Stimulated activated CD8-positive, alpha-beta memory T cell treated with anti-CD3 and anti-CD28 coated beads, Interleukin-15, amount 100 ng/mL, for 24 hours (primary cell): ENCODE results near the gene PGLYRP2.
"Not testable (repeated sequence)": the region's sequence is repeated elsewhere in the genome, so short reads cannot be mapped to it uniquely, and the experiment has no call there.

Experiments
- DNase-seq: peaks from one replicate; pipeline ENCODE4 v3.0.0-alpha.2; 2020; ENCODE audit warnings: low read depth

PGLYRP2 gene

GRCh38 chr19:15487038-15487437, 7.7 kb upstream of the PGLYRP2 start:
- DNase-seq, result no peak

GRCh38 chr19:15485768-15486167, 6.5 kb upstream of the PGLYRP2 start:
- DNase-seq, result not testable (repeated sequence)

GRCh38 chr19:15480996-15481395, 1.7 kb upstream of the PGLYRP2 start:
- DNase-seq, result not testable (repeated sequence)

- DNase-seq, result no peak
Measured at GRCh38 chr19:15476325-15476724, 3.0 kb downstream of the PGLYRP2 start.

GRCh38 chr19:15475611-15476010, 3.7 kb downstream of the PGLYRP2 start:
- no peak for DNase-seq

GRCh38 chr19:15475169-15475568, 4.1 kb downstream of the PGLYRP2 start:
- DNase-seq, result no peak

GRCh38 chr19:15473821-15474220, 5.5 kb downstream of the PGLYRP2 start:
- not testable (repeated sequence) for DNase-seq

GRCh38 chr19:15471639-15472101, 7.6 kb downstream of the PGLYRP2 start:
- no peak for DNase-seq

GRCh38 chr19:15469513-15470297, 9.6 kb downstream of the PGLYRP2 start:
- no peak for DNase-seq

GRCh38 chr19:15468675-15469512, 10.4 kb downstream of the PGLYRP2 start:
- no peak for DNase-seq

GRCh38 chr19:15467734-15468214, 11.5 kb downstream of the PGLYRP2 start:
- no peak for DNase-seq

- DNase-seq, result no peak
Measured at GRCh38 chr19:15466851-15467733, 12.2 kb downstream of the PGLYRP2 start.

- DNase-seq, result peak; percentile 36
Measured at GRCh38 chr19:15464394-15465385, 14.6 kb downstream of the PGLYRP2 start, which contains the start of gene RASAL3. Gene RASAL3 (minus strand): TSS chr19:15464544. CDS start chr19:15464358, 186 bp downstream.

- DNase-seq, result peak; percentile 40
Measured at GRCh38 chr19:15463861-15464371, 15.4 kb downstream of the PGLYRP2 start.

GRCh38 chr19:15461694-15462093, 17.6 kb downstream of the PGLYRP2 start:
- no peak for DNase-seq

GRCh38 chr19:15457701-15458484, 21.4 kb downstream of the PGLYRP2 start:
- no peak for DNase-seq

- no peak for DNase-seq
Measured at GRCh38 chr19:15456871-15457700, 22.2 kb downstream of the PGLYRP2 start.

- no peak for DNase-seq
Measured at GRCh38 chr19:15456441-15456840, 22.9 kb downstream of the PGLYRP2 start.
